Activated CD4-positive, alpha-beta T cell treated with anti-CD3 and anti-CD28 coated beads for 36 hours (primary cell): ENCODE measurements around the gene B3GLCT. TPM values are rescaled to one million over a fixed set of nuclear protein-coding genes. Genes with fewer than 3 reads are reported as not detected.
"Not testable (repeated sequence)": the region's sequence is repeated elsewhere in the genome, so short reads cannot be mapped to it uniquely, and the experiment has no call there.

Experiments
- ATAC-seq: fragments of 200-7000 bp; cut with Tn5 transposase; one replicate; pipeline ENCODE4 v1.10.0; 2021; ENCODE audit warnings: mild to moderate bottlenecking, moderate library complexity
- CTCF ChIA-PET: fragments of 350-600 bp; sonication (Branson Sonifier 250); formaldehyde crosslinking; loops from one replicate; lab custom pipeline; 2021; ENCODE audit warnings: antibody characterized with exemption; lab: Charles Lee
- POLR2A ChIA-PET: fragments of 350-600 bp; sonication (Branson Sonifier 250); formaldehyde crosslinking; loops from one replicate; lab custom pipeline; 2021; ENCODE audit warnings: antibody characterized with exemption, inconsistent platforms; lab: Charles Lee
- DNase-seq: peaks from one replicate; pipeline ENCODE4 v3.0.0-alpha.2; 2020
- H3K27ac Mint-ChIP-seq: one replicate; pipeline ENCODE4 v1.8.0; 2021; ENCODE audit warnings: mixed read lengths
- H3K27me3 Mint-ChIP-seq: one replicate; pipeline ENCODE4 v1.8.0; 2021; ENCODE audit warnings: mixed read lengths
- H3K36me3 Mint-ChIP-seq: one replicate; pipeline ENCODE4 v1.8.0; 2021; ENCODE audit warnings: low read depth, mixed read lengths
- H3K4me1 Mint-ChIP-seq: one replicate; pipeline ENCODE4 v1.8.0; 2021; ENCODE audit warnings: mixed read lengths
- H3K4me3 Mint-ChIP-seq: one replicate; pipeline ENCODE4 v1.8.0; 2021; ENCODE audit warnings: mild to moderate bottlenecking, moderate library complexity, mixed read lengths
- H3K9me3 Mint-ChIP-seq: one replicate; pipeline ENCODE4 v1.8.0; 2021; ENCODE audit warnings: low read depth, mixed read lengths
- intact Hi-C, 2 experiments: fragments of 100-400 bp; cut with DNase I in 1 of 2; cut with micrococcal nuclease in 1 of 2; formaldehyde crosslinking; loops; one replicate each; pipeline versions ENCODE4 v1.14.2 to v1.15.1; 2022 to 2024; cut with DNase I, micrococcal nuclease
- total RNA-seq, 2 experiments: library from RNA; stranded (reverse); gene quantifications; one replicate each; pipeline ENCODE4 v1.2.3, GENCODE V29; 2021

B3GLCT gene
- total RNA-seq, 2 experiments from 2014 or later: 2.1 to 2.4 TPM

GRCh38 chr13:31327182-31327860 is 127.5 kb downstream of the B3GLCT start:
- Mint-ChIP-seq H3K4me1 (no peaks in the 10 kb centered on the region), H3K27me3 (no peaks in the 10 kb centered on the region), H3K27ac (no peak overlapping the region), H3K9me3 (peaks cover under 1% of the 10 kb centered on the region), H3K36me3 (peaks cover 11% of the 10 kb centered on the region), H3K4me3 (no peak overlapping the region)
- ATAC-seq: no peak
- intact Hi-C loops: no loop called here
- ChIA-PET CTCF (no interaction called here), POLR2A (no interaction called here)
- DNase-seq: no peak

- intact Hi-C loops: no loop called here
- Mint-ChIP-seq H3K4me3 (no peak overlapping the region), H3K27me3 (no peaks in the 10 kb centered on the region), H3K9me3 (peaks cover 2% of the 10 kb centered on the region), H3K4me1 (no peaks in the 10 kb centered on the region), H3K36me3 (peaks cover 11% of the 10 kb centered on the region), H3K27ac (no peak overlapping the region)
- ChIA-PET CTCF (interaction anchor here (0.7 kb wide), 1 partner anchor 32 kb away, joined by 3 read pairs; no protein-coding TSS in a partner anchor), POLR2A (no interaction called here)
- no peak for ATAC-seq
- DNase-seq: no peak
Measured at GRCh38 chr13:31328549-31329235, 128.9 kb downstream of the B3GLCT start.

- CTCF ChIA-PET: no interaction called here
- H3K4me3 Mint-ChIP-seq: no peak overlapping the region
- POLR2A ChIA-PET: no interaction called here
- no peak overlapping the region for H3K27ac Mint-ChIP-seq
- H3K27me3 Mint-ChIP-seq: peaks cover 1% of the 10 kb centered on the region
- H3K36me3 Mint-ChIP-seq: peaks cover 9% of the 10 kb centered on the region
- no peak for ATAC-seq
- H3K9me3 Mint-ChIP-seq: peaks cover 3% of the 10 kb centered on the region
- no peaks in the 10 kb centered on the region for H3K4me1 Mint-ChIP-seq
- DNase-seq: no peak
- intact Hi-C loops: no loop called here
Measured at GRCh38 chr13:31330236-31330635, 130.5 kb downstream of the B3GLCT start.

GRCh38 chr13:31331068-31331467 is 131.3 kb downstream of the B3GLCT start:
- no peak overlapping the region for H3K4me3 Mint-ChIP-seq

GRCh38 chr13:31334547-31334946 is 134.8 kb downstream of the B3GLCT start:
- Mint-ChIP-seq H3K4me3 (no peak overlapping the region), H3K27me3 (peaks cover 6% of the 10 kb centered on the region), H3K27ac (no peak overlapping the region), H3K4me1 (no peaks in the 10 kb centered on the region), H3K9me3 (peaks cover 14% of the 10 kb centered on the region), H3K36me3 (peaks cover 3% of the 10 kb centered on the region)
- intact Hi-C loops: no loop called here
- ChIA-PET POLR2A (no interaction called here), CTCF (no interaction called here)
- ATAC-seq (no peak), DNase-seq (no peak)

More at GRCh38 chr13:31331068-31331467, 131.3 kb downstream of the B3GLCT start:
- DNase-seq (no peak), ATAC-seq (no peak)
- POLR2A ChIA-PET: no interaction called here
- Mint-ChIP-seq H3K9me3 (peaks cover 8% of the 10 kb centered on the region), H3K4me1 (no peaks in the 10 kb centered on the region), H3K36me3 (peaks cover 6% of the 10 kb centered on the region), H3K27ac (no peak overlapping the region), H3K27me3 (peaks cover 3% of the 10 kb centered on the region)
- CTCF ChIA-PET: interaction anchor here (0.6 kb wide), 1 partner anchor 66 kb away, joined by 4 read pairs; no protein-coding TSS in a partner anchor
- intact Hi-C loops: no loop called here

- POLR2A ChIA-PET: no interaction called here
- intact Hi-C loops: no loop called here
- Mint-ChIP-seq H3K4me1 (no peaks in the 10 kb centered on the region), H3K36me3 (no peaks in the 10 kb centered on the region), H3K9me3 (peaks cover 14% of the 10 kb centered on the region), H3K4me3 (no peak overlapping the region), H3K27ac (no peak overlapping the region), H3K27me3 (peaks cover 6% of the 10 kb centered on the region)
- ATAC-seq (no peak), DNase-seq (no peak)
- CTCF ChIA-PET: no interaction called here
Measured at GRCh38 chr13:31334994-31335557, 135.3 kb downstream of the B3GLCT start.

GRCh38 chr13:31339616-31340015 is 139.8 kb downstream of the B3GLCT start:
- H3K9me3 Mint-ChIP-seq: peaks cover 20% of the 10 kb centered on the region
- H3K27ac Mint-ChIP-seq, H3K36me3 Mint-ChIP-seq, ATAC-seq, DNase-seq, H3K4me3 Mint-ChIP-seq, CTCF ChIA-PET, POLR2A ChIA-PET, intact Hi-C loops, H3K27me3 Mint-ChIP-seq, H3K4me1 Mint-ChIP-seq: not testable (repeated sequence)

GRCh38 chr13:31340848-31341247 is 141.1 kb downstream of the B3GLCT start:
- H3K27ac Mint-ChIP-seq, ATAC-seq, H3K4me3 Mint-ChIP-seq, POLR2A ChIA-PET, CTCF ChIA-PET, H3K4me1 Mint-ChIP-seq, H3K36me3 Mint-ChIP-seq, DNase-seq, H3K27me3 Mint-ChIP-seq, intact Hi-C loops: not testable (repeated sequence)
- H3K9me3 Mint-ChIP-seq: peaks cover 17% of the 10 kb centered on the region

GRCh38 chr13:31346891-31347290 is 147.1 kb downstream of the B3GLCT start:
- Mint-ChIP-seq H3K4me1 (no peaks in the 10 kb centered on the region), H3K27ac (no peak overlapping the region), H3K36me3 (no peaks in the 10 kb centered on the region), H3K9me3 (no peaks in the 10 kb centered on the region), H3K4me3 (no peak overlapping the region), H3K27me3 (peaks cover 8% of the 10 kb centered on the region)
- DNase-seq: no peak
- intact Hi-C loops: no loop called here
- ATAC-seq: no peak
- CTCF ChIA-PET: no interaction called here
- POLR2A ChIA-PET: no interaction called here

GRCh38 chr13:31349156-31349555 is 149.4 kb downstream of the B3GLCT start:
- Mint-ChIP-seq H3K27ac (no peak overlapping the region), H3K36me3 (no peaks in the 10 kb centered on the region), H3K27me3 (peaks cover 14% of the 10 kb centered on the region), H3K4me3 (no peak overlapping the region), H3K4me1 (no peaks in the 10 kb centered on the region), H3K9me3 (no peaks in the 10 kb centered on the region)
- ATAC-seq (no peak), DNase-seq (no peak)
- POLR2A ChIA-PET: no interaction called here
- intact Hi-C loops: no loop called here
- CTCF ChIA-PET: interaction anchor here (0.6 kb wide), 1 partner anchor 101 kb away, joined by 5 read pairs; no protein-coding TSS in a partner anchor

GRCh38 chr13:31350560-31350959 is 150.8 kb downstream of the B3GLCT start:
- Mint-ChIP-seq H3K36me3 (no peaks in the 10 kb centered on the region), H3K9me3 (peaks cover 11% of the 10 kb centered on the region), H3K27ac (no peak overlapping the region), H3K27me3 (peaks cover 14% of the 10 kb centered on the region), H3K4me1 (no peaks in the 10 kb centered on the region), H3K4me3 (no peak overlapping the region)
- CTCF ChIA-PET: no interaction called here
- ATAC-seq (no peak), DNase-seq (no peak)
- intact Hi-C loops: no loop called here
- POLR2A ChIA-PET: no interaction called here

- no peaks in the 10 kb centered on the region for H3K4me1 Mint-ChIP-seq
- peaks cover 14% of the 10 kb centered on the region for H3K27me3 Mint-ChIP-seq
- peaks cover 16% of the 10 kb centered on the region for H3K9me3 Mint-ChIP-seq
- intact Hi-C loops: no loop called here
- ATAC-seq (no peak), DNase-seq (no peak)
- ChIA-PET CTCF (no interaction called here), POLR2A (no interaction called here)
- no peak overlapping the region for H3K27ac Mint-ChIP-seq
- H3K36me3 Mint-ChIP-seq: no peaks in the 10 kb centered on the region
- H3K4me3 Mint-ChIP-seq: no peak overlapping the region
Measured at GRCh38 chr13:31351376-31351775, 151.6 kb downstream of the B3GLCT start.
